SK-N-SH (cell line): ENCODE data around the gene KIF13A.

Source experiments
- CHD2 ChIP-seq: fragments of 150-350 bp; IDR thresholded peaks from 2 replicates; pipeline ENCODE4 v1.6.1; 2018; ENCODE audit warnings: low read length; ENCODE audit not compliant: partially characterized antibody
- CTCF ChIP-seq: fragments of 200-600 bp; sonication (generic); IDR thresholded peaks from 2 replicates; pipeline ENCODE4 v1.6.1; 2017; ENCODE audit warnings: antibody characterized with exemption, mild to moderate bottlenecking, moderate library complexity
- EP300 ChIP-seq, 2 experiments: IDR thresholded peaks; 2 replicates each; pipeline versions ENCODE4 v1.4.0 to v1.6.1; 2012; ENCODE audit warnings: borderline replicate concordance in 1 of 2, low read depth in 1 of 2, low read length in 1 of 2
- GABPA ChIP-seq: IDR thresholded peaks from 2 replicates; pipeline ENCODE4 v1.4.0; 2012; ENCODE audit warnings: low read depth, mild to moderate bottlenecking
- IRF3 ChIP-seq: fragments of 150-350 bp; IDR thresholded peaks from 2 replicates; pipeline ENCODE4 v1.6.1; 2016; ENCODE audit warnings: mild to moderate bottlenecking, low read depth, low read length
- MAX ChIP-seq: IDR thresholded peaks from 2 replicates; pipeline ENCODE4 v1.4.0; 2012; ENCODE audit warnings: low read depth
- MEF2A ChIP-seq: IDR thresholded peaks from 2 replicates; pipeline ENCODE4 v1.4.0; 2012; ENCODE audit warnings: low read depth, borderline replicate concordance
- POLR2AphosphoS5 ChIP-seq: IDR thresholded peaks from 2 replicates; pipeline ENCODE4 v1.6.1; 2012; ENCODE audit warnings: low read depth, low read length
- REST ChIP-seq: IDR thresholded peaks from 2 replicates; pipeline ENCODE4 v1.6.1; 2012; ENCODE audit warnings: mild to moderate bottlenecking, low read depth, low read length, moderate library complexity
- SMC3 ChIP-seq: IDR thresholded peaks from 2 replicates; pipeline ENCODE4 v1.6.1; 2012; ENCODE audit warnings: low read depth, low read length, improper control_type of control experiment
- TAF1 ChIP-seq: IDR thresholded peaks from 2 replicates; pipeline ENCODE4 v1.6.1; 2012; ENCODE audit warnings: low read depth, mild to moderate bottlenecking, low read length, moderate library complexity, borderline replicate concordance

- TF ChIP-seq CTCF: no peak
- TF ChIP-seq CHD2: no peak
- no peak for TF ChIP-seq EP300 (IDR thresholded peaks at IDR 0.05; ENCODE audit: borderline replicate concordance in 1 of 2, low read depth in 1 of 2, low read length in 1 of 2)
- no peak for TF ChIP-seq POLR2AphosphoS5
- TF ChIP-seq GABPA: no peak
- no peak for TF ChIP-seq IRF3
- no peak for TF ChIP-seq REST
- TF ChIP-seq MEF2A: no peak
- TF ChIP-seq TAF1: no peak
- TF ChIP-seq MAX: no peak
- TF ChIP-seq SMC3: no peak
These were observed at the start of gene KIF13A for GRCh38 chr6:17987447-17987696.
